HFF-Myc (cell line): ENCODE results near the gene ROBO3.

Experiments
- DNase-seq: peaks from one replicate; pipeline ENCODE4 v3.0.0-alpha.2; 2011; ENCODE audit warnings: low read depth; ENCODE audit errors: extremely low read depth
- H3K4me3 ChIP-seq: replicated peaks from 2 replicates; pipeline ENCODE4 v1.5.1; 2011; ENCODE audit warnings: low read depth, mild to moderate bottlenecking, control low read depth, low read length
- TF ChIP-seq, protein P1 (sequence below): IDR thresholded peaks from 2 replicates; pipeline ENCODE4 v1.5.1; 2012; ENCODE audit warnings: mild to moderate bottlenecking, low read depth, low read length, control low read depth; ENCODE audit errors: missing control alignments

Gene ROBO3

GRCh38 chr11:124930799-124931198, 65.6 kb downstream of the ROBO3 start:
- DNase-seq, result no peak
- no peak overlapping the region for H3K4me3 ChIP-seq
- TF ChIP-seq, protein P1, sequence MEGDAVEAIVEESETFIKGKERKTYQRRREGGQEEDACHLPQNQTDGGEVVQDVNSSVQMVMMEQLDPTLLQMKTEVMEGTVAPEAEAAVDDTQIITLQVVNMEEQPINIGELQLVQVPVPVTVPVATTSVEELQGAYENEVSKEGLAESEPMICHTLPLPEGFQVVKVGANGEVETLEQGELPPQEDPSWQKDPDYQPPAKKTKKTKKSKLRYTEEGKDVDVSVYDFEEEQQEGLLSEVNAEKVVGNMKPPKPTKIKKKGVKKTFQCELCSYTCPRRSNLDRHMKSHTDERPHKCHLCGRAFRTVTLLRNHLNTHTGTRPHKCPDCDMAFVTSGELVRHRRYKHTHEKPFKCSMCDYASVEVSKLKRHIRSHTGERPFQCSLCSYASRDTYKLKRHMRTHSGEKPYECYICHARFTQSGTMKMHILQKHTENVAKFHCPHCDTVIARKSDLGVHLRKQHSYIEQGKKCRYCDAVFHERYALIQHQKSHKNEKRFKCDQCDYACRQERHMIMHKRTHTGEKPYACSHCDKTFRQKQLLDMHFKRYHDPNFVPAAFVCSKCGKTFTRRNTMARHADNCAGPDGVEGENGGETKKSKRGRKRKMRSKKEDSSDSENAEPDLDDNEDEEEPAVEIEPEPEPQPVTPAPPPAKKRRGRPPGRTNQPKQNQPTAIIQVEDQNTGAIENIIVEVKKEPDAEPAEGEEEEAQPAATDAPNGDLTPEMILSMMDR, result no peak
